PFSK-1 (cell line): ENCODE data around the gene IPPK.

Source experiments
- POLR2AphosphoS5 ChIP-seq: IDR thresholded peaks from 2 replicates; pipeline ENCODE4 v1.6.1; 2012; ENCODE audit warnings: low read depth, mild to moderate bottlenecking, control low read depth, low read length, moderate library complexity
- TAF1 ChIP-seq: IDR thresholded peaks from 2 replicates; pipeline ENCODE4 v1.6.1; 2012; ENCODE audit warnings: low read length, control low read depth, borderline replicate concordance; ENCODE audit not compliant: insufficient read depth
- TF ChIP-seq, protein P1 (sequence below), 2 experiments: IDR thresholded peaks; 2 replicates each; pipeline versions ENCODE4 v1.6.1 to v1.8.0; 2011 to 2012; ENCODE audit warnings: low read depth in 2 of 2, low read length in 2 of 2, control low read depth in 1 of 2, inconsistent platforms in 1 of 2, mild to moderate bottlenecking in 1 of 2, moderate library complexity in 1 of 2; ENCODE audit not compliant: insufficient read depth in 1 of 2

DNA sequence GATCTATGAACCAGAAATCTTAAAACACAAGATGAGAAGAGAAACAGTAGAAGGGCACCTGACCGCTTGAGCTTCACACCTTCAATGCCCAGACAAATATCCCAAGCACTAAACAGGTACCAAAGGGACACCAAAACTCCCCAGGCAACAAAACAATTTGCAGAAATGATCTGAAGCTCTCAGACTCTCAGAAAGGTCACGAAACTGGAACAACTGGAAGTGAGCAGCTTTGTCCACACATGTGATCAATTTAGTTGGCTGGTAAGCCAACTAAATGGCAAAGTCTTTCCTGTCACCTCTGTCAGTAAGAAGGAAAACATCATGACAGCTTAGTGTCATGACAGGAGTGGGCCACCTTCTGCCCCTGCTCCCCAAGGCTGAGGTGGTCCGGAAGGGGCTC, 4.1 kb downstream of the IPPK start:
- TF ChIP-seq TAF1: no peak
- TF ChIP-seq POLR2AphosphoS5: no peak
- TF ChIP-seq, protein P1, sequence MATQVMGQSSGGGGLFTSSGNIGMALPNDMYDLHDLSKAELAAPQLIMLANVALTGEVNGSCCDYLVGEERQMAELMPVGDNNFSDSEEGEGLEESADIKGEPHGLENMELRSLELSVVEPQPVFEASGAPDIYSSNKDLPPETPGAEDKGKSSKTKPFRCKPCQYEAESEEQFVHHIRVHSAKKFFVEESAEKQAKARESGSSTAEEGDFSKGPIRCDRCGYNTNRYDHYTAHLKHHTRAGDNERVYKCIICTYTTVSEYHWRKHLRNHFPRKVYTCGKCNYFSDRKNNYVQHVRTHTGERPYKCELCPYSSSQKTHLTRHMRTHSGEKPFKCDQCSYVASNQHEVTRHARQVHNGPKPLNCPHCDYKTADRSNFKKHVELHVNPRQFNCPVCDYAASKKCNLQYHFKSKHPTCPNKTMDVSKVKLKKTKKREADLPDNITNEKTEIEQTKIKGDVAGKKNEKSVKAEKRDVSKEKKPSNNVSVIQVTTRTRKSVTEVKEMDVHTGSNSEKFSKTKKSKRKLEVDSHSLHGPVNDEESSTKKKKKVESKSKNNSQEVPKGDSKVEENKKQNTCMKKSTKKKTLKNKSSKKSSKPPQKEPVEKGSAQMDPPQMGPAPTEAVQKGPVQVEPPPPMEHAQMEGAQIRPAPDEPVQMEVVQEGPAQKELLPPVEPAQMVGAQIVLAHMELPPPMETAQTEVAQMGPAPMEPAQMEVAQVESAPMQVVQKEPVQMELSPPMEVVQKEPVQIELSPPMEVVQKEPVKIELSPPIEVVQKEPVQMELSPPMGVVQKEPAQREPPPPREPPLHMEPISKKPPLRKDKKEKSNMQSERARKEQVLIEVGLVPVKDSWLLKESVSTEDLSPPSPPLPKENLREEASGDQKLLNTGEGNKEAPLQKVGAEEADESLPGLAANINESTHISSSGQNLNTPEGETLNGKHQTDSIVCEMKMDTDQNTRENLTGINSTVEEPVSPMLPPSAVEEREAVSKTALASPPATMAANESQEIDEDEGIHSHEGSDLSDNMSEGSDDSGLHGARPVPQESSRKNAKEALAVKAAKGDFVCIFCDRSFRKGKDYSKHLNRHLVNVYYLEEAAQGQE (IDR thresholded peaks at IDR 0.05; ENCODE audit: insufficient read depth in 1 of 2, low read depth in 2 of 2, low read length in 2 of 2): no peak
